Measurements from ENCODE around the gene KCNMA1. TPM values are rescaled to one million over a fixed set of nuclear protein-coding genes. Genes with fewer than 3 reads are reported as not detected.
A peak's percentile ranks its signal among the peaks of the same experiment; 100 is the strongest.

Gene KCNMA1
- total RNA-seq, 3 donors from 2014 or later: 13.6 to 37.8 (median 15.1) TPM

- Histone ChIP-seq H3K4me3 (no peak overlapping the region), H3K36me3 (no peaks in the 10 kb centered on the region), H3K27ac (peak overlapping the region in 1 of 2 donors; percentile 18), H3K9me3 (no peaks in the 10 kb centered on the region), H3K27me3 (no peaks in the 10 kb centered on the region), H3K4me1 (no peaks in the 10 kb centered on the region)
- DNase-seq (ENCODE audit: low spot score in 2 of 2): no peak
- intact Hi-C loops (cut with DNase I; ENCODE audit: low total_unique reads): loop anchor here (5.0 to 10.0 kb wide), 2 partner anchors 83 to 475 kb away; partner anchors contain the start of gene KCNMA1
- TF ChIP-seq, protein P1, sequence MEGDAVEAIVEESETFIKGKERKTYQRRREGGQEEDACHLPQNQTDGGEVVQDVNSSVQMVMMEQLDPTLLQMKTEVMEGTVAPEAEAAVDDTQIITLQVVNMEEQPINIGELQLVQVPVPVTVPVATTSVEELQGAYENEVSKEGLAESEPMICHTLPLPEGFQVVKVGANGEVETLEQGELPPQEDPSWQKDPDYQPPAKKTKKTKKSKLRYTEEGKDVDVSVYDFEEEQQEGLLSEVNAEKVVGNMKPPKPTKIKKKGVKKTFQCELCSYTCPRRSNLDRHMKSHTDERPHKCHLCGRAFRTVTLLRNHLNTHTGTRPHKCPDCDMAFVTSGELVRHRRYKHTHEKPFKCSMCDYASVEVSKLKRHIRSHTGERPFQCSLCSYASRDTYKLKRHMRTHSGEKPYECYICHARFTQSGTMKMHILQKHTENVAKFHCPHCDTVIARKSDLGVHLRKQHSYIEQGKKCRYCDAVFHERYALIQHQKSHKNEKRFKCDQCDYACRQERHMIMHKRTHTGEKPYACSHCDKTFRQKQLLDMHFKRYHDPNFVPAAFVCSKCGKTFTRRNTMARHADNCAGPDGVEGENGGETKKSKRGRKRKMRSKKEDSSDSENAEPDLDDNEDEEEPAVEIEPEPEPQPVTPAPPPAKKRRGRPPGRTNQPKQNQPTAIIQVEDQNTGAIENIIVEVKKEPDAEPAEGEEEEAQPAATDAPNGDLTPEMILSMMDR (IDR thresholded peaks at IDR 0.05): no peak
- TF ChIP-seq POLR2A (IDR thresholded peaks at IDR 0.05) (no peak), POLR2AphosphoS5 (IDR thresholded peaks at IDR 0.05) (no peak)
Measured at GRCh38 chr10:77159538-77160110, 478.0 kb downstream of the KCNMA1 start.

- H3K27me3 ChIP-seq: no peaks in the 10 kb centered on the region
- H3K27ac ChIP-seq: no peak overlapping the region
- no peak overlapping the region for H3K4me3 ChIP-seq
- no peaks in the 10 kb centered on the region for H3K4me1 ChIP-seq
- DNase-seq (ENCODE audit: low spot score in 2 of 2): no peak
- intact Hi-C loops (cut with DNase I; ENCODE audit: low total_unique reads): no loop called here
- no peaks in the 10 kb centered on the region for H3K9me3 ChIP-seq
- no peak for TF ChIP-seq POLR2A (IDR thresholded peaks at IDR 0.05)
- TF ChIP-seq POLR2AphosphoS5 (IDR thresholded peaks at IDR 0.05): no peak
- TF ChIP-seq, protein P1 (IDR thresholded peaks at IDR 0.05): no peak
- H3K36me3 ChIP-seq: no peaks in the 10 kb centered on the region
Measured at GRCh38 chr10:77158666-77159065, 478.9 kb downstream of the KCNMA1 start.

- Histone ChIP-seq H3K9me3 (no peaks in the 10 kb centered on the region), H3K36me3 (no peaks in the 10 kb centered on the region), H3K27ac (no peak overlapping the region), H3K4me1 (no peaks in the 10 kb centered on the region), H3K27me3 (no peaks in the 10 kb centered on the region), H3K4me3 (no peak overlapping the region)
- no peak for DNase-seq (ENCODE audit: low spot score in 2 of 2)
- intact Hi-C loops (cut with DNase I; ENCODE audit: low total_unique reads): no loop called here
- TF ChIP-seq POLR2AphosphoS5 (IDR thresholded peaks at IDR 0.05) (no peak), POLR2A (IDR thresholded peaks at IDR 0.05) (no peak)
- TF ChIP-seq, protein P1 (IDR thresholded peaks at IDR 0.05): no peak
Measured at GRCh38 chr10:77157248-77158019, 480.2 kb downstream of the KCNMA1 start.

GRCh38 chr10:77156406-77156879, 481.2 kb downstream of the KCNMA1 start:
- no peaks in the 10 kb centered on the region for H3K4me1 ChIP-seq
- H3K27ac ChIP-seq: no peak overlapping the region
- no peaks in the 10 kb centered on the region for H3K36me3 ChIP-seq
- DNase-seq (ENCODE audit: low spot score in 2 of 2): no peak
- intact Hi-C loops (cut with DNase I; ENCODE audit: low total_unique reads): no loop called here
- TF ChIP-seq, protein P1 (IDR thresholded peaks at IDR 0.05): no peak
- TF ChIP-seq POLR2AphosphoS5 (IDR thresholded peaks at IDR 0.05) (no peak), POLR2A (IDR thresholded peaks at IDR 0.05) (no peak)
- H3K9me3 ChIP-seq: no peaks in the 10 kb centered on the region
- no peak overlapping the region for H3K4me3 ChIP-seq
- H3K27me3 ChIP-seq: no peaks in the 10 kb centered on the region

DNA sequence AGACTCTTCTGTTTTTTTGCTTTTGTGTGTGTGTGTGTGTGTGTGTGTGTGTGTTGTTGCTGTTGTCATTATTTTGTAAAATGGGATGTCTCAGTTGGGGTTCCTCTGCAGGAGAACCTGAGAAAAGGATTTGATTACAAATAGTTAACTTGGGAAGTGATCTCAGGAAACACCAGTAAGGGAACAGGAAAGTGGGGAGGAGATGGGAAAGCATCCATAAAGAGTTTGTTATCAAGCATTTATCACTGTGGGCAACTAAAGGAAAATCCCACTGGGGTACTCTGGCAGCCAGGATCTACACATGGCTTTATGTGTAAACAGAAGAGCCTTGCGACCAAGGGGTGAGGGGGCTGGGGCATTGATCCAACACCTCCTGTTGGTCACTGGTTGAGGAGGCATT, 485.4 kb downstream of the KCNMA1 start:
- Histone ChIP-seq H3K27me3 (no peaks in the 10 kb centered on the region), H3K4me3 (no peak overlapping the region), H3K9me3 (no peaks in the 10 kb centered on the region), H3K36me3 (no peaks in the 10 kb centered on the region), H3K27ac (no peak overlapping the region), H3K4me1 (no peaks in the 10 kb centered on the region)
- TF ChIP-seq, protein P1 (IDR thresholded peaks at IDR 0.05): no peak
- no peak for TF ChIP-seq POLR2AphosphoS5 (IDR thresholded peaks at IDR 0.05)
- TF ChIP-seq POLR2A (IDR thresholded peaks at IDR 0.05): no peak
- intact Hi-C loops (cut with DNase I; ENCODE audit: low total_unique reads): no loop called here
- no peak for DNase-seq (ENCODE audit: low spot score in 2 of 2)
